Kidney capillary endothelial cell (primary cell): ENCODE results near the gene LRRFIP2.
A peak's percentile ranks its signal among the peaks of the same experiment; 100 is the strongest.

Experiments used
- DNase-seq: peaks from one replicate; pipeline ENCODE4 v3.0.0-alpha.2; 2018; ENCODE audit warnings: low spot score

Gene LRRFIP2

DNA sequence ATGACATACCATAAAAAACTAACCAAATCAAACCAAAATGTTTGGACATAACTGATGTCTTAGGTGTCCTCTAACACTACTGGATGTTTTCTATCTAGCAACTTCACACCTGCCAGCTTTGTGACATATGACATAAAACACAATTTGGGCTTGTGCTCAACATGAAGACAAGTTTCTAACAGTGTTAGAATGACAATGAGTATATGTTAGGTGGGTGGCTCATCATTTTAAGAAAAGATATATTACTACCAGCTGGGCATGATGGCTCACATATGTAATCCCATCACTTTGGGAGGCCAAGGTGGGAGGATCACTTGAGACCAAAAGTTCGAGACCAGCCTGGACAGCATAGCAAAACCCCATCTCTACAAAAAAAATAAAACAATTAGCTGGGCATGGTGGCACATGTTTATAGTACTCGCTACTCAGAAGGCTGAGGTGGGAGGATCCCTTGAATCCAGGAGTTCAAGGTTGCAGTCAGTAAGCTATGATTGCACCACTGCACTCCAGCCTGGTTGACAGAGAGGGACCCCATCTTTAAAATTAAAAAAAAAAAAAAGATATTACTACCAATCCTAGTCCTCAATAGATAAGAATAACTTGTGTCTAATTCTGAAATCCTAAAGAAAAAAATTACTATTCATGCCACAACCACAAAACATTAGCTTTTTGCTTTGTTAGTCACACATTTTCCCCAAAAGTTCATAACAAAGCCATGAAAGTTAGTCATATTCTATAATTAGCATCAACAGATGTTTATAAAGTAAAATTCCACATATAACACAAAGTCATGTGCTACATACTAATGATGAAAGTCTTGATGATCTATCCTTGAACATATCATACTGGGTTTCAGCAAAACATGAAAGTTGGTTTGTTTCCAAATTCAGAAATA is 59.9 kb downstream of the LRRFIP2 start:
- DNase-seq: peak; percentile 86

DNA sequence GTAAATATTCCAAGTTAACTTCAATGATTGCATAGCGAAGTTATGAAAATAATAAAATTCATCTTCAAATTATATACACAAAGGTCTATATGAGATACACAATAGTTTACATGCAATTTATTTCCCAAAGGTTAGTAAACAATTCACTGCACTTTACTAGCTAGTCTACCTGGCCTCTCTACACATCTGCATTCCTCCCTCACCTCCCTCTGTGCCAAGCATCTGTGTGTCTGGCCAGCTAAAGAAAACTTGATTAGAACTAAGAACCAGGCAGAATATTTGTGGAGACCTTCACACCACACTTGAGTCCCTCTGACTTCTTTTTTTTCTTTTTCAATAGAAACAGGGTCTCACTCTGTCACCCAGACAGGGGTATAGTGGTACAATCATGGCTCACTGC is 61.4 kb downstream of the LRRFIP2 start:
- DNase-seq: no peak

DNA sequence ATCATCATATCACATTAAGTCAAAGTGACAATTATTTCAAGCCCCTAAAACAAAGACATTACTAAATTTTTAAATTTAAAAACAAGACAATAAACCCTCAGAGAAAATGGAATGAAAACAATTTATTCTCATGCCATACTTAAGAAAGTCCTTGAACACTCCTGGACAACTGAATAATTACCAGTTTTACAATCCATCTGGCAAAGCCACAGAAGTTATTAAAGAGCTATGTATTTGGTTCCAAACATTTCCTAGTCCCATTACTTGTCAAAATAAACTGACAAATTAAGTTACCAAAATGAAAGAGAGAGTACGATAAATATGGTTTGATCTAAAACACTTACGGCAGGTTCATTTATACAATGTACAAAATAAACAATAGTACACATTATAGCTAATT is 63.2 kb downstream of the LRRFIP2 start:
- DNase-seq: no peak

DNA sequence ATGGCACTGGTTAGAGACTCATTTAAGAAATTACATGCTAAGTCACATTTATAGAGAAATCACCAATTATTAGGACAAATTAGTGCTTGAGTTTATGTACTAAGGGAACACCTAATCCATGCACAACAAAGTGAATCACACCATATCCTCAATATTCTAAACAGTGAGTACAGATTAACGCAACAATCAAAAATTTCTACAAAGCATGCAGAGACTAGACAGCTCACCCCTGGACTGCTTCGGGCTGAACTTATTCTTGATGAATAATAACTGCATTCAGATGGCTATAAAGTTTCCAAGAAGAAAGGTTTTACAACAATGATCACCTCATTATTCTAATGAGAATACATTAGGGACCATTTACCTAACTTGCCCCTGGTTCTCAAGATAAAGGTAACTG is 66.5 kb downstream of the LRRFIP2 start:
- DNase-seq: no peak

DNA sequence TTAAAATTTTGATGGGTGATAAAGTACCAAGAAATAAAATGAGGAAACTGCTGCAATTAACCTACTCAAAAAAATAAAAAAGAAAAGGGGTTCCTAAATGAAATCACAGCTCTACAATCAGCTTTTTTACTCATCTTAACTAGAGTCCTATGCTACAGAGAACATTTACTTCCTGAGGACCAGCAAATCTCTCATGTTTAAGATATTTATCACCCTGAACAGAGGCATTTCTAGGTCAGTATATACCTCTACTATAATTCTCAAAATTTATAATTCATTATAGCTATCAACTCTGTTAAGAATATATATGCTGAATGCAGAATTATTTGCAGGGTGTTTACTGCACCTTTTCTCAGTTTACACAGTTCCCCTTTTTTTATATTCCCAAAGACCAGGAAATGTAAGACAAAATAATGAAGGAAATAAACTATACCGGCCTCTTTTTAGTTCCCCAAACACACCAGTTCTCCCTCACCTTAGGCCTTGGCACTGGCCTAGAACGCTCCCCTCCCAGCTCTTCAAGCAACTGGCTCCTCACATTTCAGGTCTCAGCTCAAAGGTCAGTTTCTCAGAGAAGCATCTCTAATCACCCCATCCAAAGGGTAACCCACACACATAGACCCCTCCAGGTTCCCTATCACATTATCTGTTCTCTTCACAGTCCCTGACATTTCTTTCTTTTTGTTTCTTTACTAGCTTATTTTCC is 71.1 kb downstream of the LRRFIP2 start:
- DNase-seq: no peak

DNA sequence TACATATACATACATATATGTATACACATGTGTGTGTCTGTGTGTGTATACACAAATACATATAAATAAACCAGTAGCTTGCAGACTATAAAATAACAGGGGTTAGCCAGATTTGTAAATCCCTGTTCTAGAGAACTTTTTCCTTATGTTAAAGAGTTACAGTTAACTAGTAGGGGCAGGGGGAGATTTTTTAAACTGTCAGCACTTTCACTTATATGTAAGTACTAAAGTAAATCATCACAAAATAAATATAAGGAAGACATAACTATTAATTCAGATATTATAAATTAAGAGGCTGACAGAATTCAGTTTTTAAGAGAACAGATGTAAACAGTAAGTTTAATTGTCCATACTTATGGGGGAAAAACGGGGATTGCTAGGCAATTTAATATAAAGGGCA is 74.0 kb downstream of the LRRFIP2 start:
- DNase-seq: no peak

DNA sequence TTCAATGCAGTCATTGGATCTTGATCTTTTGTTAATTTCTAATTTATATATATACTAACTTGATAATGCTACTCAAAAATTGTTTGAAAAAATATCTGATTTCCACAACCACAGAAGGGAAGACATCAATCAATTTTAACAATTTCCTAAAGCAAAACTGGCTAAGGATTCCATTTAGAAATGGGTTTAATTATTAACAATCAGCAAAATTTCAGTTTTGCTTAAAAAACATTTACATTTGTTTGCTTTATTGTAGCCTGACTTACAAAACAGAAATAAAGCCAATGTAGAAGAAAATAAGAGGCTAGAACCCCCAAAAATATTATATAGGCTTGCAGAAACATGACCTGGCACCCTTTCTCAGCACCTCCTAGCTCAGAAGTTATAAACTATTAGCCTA is 74.9 kb downstream of the LRRFIP2 start:
- DNase-seq: no peak

DNA sequence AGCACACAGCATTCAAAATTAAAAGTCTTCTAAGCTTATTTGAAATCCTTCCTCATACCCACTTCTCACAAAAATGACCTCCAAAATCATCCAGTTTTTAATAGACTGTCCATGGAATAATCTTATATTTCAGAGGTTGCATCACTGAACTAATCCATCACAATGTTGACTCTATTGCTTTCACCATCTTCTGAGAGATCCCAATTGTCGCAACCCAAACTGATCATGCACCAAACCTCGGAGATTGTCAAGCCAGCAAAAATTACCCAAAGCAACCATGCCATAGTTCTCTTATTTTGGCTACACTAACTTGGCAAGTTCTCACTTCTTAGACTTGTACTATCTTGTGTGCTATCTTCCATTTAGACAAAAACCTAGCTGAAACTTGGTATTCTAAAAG is 75.5 kb downstream of the LRRFIP2 start:
- no peak for DNase-seq

DNA sequence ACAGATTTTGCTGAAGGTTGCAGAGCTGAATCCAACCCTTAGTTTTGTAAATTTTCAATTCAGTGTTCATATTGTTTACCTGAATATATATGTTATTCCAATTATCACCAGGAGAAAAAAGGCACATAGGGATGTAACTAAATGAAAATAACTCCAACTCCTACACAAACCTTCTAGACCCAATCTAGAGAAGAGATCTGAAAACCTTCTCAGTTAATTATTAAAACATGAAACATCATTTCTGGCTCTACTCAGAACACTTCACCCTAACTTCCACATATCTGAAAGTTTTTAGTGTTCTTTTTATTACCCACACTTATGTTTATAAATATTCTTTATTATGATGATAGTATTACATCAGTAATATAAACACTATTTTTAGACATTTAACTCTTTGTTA is 76.6 kb downstream of the LRRFIP2 start:
- DNase-seq: no peak

DNA sequence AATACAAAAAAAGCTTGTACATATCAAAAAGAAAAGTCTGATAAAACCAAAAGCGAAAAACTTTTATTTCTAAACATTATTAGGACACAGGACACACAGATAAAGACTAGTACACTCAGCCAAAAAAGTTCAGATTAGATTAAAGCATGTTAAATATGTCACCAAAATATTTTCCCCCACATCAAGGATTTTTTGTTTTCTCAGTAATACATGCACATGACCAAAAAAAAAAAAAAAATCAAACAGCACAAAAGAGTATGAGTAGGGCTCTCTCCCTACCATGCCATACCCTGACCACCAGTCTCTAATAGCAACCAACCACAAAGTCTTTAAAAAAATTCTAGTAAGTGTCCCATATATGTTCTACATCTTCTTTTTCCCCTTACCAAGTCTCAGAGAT is 77.4 kb downstream of the LRRFIP2 start:
- DNase-seq: no peak

DNA sequence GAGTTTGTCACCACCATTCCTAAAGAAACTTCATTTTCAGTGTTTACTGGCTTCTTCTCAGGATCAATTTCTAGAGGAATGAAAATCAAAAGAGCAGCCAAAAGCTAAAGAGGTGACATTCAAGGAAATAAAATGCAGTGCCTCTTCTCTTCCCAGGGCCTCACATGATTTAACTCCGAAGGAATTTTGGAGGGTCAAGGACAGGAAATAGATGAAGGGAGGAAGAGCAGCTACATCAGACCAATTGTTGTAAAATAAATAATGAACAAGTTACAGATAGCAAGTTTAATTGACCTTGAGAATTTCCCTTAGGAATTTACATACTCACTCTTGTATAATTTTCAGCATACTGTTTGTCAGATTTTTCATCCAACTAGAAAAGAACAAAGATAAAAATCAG is 78.1 kb downstream of the LRRFIP2 start:
- peak; percentile 23 for DNase-seq

DNA sequence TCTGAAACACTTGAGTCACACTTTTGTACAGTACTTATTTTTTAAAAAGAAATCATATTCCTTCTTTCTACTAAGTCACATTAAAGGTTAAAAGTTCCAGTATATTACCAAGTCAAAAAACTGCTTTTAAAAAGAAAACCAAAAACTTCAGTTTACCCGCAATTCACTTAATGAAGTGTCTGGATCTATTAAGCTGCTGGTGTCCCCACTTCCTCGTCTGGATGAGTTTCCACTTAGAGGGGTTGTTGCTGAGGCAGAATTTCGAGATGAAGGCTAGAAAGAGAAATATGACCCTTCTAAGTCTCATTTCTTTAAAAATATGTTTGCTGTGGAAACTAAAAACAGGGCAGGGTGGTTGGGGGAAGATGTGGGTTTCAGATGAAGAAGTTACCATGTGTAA is 79.7 kb downstream of the LRRFIP2 start:
- DNase-seq: no peak

DNA sequence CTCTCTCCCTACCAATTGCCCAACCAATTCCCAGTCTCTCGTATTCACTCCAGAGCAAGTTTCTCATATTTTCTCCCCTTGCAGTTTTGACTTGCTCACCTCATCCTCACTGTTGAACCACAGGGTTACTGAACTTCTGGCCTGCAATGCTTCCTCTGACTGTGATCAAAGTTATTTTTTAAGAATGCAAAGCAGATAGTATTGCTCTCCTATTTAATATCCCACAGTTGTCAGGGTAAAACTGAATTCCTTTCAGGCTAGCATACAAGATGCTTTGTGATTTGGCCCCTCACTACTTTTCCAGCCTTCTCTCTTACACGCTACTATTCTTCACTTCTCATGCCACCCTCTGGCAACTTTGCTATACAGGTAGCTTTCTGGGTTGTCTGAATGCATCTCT is 80.9 kb downstream of the LRRFIP2 start:
- DNase-seq: no peak

DNA sequence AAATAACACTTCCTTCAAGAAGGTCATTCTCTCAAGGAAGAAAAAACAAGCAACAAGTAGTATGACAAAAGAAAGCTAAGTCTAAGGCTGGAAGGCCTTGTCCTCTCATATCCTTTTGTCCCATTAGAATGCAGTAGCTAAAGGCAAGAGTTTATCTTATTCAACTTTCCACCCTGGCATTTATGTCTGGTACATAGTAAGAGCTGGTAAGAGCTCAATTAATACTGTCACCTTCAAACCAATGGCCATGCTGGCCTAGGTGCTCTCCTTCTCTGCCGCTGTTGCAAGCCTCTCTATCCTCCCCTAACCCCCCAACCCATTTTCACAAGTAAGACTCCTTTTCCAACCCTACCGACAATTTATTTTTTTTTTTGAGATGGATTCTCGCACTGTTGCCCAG is 81.9 kb downstream of the LRRFIP2 start:
- no peak for DNase-seq

DNA sequence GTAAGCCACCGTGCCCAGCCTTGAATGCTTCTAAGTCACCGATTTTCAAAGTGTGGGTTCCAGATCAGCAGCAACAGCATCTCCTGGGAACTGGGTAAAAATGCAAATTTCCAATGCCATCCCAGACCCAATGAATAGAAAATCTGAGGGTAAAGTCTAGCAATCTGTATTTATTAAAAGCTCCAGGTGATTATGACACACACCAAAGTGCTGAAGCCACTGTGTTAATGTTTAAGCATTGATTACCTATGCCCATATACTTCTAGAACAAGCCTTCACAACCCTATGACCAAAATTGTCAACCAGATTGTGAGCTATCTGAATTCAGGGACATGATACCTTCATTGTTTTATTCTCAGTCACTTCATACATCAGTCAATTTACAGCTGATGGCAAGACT is 86.5 kb downstream of the LRRFIP2 start:
- no peak for DNase-seq

DNA sequence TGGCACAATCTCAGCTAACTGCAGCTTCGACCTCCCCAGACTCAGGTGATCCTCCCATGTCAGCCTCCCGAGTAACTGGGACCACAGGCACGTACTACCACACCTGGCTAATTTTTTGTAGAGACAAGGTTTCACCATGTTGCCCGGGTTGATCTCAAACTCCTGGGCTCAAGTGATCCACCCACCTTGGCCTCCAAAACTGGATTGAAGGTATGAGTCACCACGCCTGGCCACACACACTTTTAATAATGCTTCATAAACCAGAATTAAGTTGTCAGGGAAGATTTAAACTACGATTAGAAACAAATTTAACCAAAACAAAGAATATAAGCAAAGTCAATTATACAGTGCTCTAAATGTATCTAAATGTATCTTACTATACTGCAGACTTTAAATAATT is 87.5 kb downstream of the LRRFIP2 start:
- DNase-seq: no peak

DNA sequence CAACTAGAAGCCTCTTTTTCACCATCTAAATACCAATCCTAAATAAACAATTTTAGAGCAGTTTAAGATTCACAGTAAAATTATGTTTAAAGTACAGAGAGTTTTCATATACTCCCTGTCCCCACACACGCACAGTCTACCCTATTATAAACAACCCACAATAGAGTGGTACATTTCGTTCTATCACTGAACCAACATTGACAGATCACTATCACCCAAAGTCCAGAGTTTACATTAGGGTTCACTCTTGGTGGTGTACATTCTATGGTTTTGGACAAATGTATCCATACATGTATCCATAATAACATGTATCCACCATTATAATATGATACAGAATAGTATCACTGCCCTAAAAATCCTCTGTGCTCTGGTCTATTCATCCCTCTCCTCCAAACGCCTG is 92.1 kb downstream of the LRRFIP2 start:
- no peak for DNase-seq

DNA sequence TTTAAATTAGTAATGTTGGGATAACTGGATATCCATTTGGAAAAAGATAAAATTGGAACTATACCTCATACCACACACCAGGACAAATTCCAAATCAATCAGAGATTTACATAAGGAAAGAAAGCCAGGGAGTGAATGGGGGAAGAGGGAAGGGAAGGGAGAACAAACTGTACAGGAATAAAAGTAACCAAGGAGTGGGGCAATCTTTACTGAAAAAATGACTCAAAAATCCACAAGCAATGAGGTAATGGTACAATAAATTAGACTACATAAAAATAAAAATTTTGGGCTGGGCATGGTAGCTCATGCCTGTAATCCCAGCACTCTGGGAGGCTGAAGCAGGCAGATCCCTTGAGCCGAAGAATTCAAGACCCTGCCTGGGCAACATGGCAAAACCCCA is 98.4 kb downstream of the LRRFIP2 start:
- DNase-seq: no peak

DNA sequence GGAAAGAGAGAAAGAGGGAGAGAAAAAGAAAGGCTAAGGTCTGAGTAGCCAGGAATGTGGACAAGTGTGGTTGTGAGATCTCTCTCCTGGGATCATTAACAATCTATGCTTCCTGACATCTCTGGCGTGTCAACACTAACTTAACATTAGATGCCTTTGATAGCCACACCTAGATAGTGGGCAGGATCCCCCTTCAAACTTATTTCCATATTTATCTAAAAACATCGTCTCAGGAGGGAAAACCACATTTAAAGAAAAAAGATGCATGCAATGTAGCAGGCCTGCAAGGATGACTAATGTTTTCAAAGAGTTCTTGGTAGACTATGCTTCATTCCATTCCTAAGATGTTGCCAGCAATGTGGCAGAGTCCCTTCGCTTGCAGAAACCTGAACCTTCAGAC is 100.2 kb downstream of the LRRFIP2 start:
- no peak for DNase-seq

DNA sequence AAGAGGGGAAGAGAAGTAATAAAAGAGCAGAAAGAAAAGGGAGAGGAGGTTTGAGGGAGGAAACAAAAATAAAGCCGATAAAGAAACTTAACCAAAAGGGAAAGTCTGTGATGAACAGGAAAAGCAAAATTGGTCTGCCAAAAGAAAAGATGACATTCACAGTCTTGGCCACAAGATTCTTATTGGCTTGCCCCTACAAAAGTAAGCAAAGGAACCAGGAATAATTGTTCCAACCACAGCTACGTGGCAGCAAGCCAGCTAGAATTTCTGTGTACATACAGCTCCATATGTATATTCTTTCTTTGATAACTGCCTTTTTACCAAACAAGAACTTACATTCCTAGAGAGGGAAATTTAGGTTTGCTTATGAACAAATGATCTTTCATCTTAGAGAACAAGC is 101.5 kb downstream of the LRRFIP2 start:
- DNase-seq: no peak

DNA sequence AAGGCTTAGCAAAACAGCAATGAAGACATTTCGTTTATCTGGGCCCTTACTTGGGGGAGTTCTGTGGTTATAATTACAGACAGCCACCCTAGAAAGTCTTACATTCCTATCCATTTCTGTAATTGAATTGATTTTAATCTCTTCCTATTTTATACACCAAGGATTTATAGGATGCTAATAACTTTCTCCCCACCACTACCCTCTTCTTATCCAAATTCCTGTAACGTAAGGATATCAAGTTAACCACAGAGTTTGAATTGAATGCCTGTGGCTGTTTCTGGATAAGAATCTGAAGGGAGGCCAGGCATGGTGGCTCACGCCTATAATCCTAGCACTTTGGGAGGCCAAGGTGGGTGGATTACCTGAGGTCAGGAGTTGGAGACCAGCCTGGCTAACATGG is 102.5 kb downstream of the LRRFIP2 start:
- DNase-seq: no peak

DNA sequence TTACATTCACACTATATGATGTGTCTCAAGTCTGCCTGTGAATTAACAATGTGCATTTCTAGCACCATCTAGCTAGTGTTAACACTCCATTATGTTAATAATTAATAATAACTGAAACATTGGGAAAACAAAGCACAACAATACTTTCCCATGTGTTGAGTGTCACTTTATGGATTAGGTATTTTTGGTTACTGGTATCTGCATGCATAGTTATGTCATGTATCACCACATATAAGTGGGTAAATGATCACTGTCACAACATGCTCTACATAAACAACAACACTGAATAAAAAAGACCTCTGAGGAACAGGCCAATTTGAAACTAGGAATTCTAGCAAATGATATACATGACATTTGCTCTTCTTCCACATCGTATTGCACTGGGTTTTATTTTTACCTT is 106.4 kb downstream of the LRRFIP2 start:
- DNase-seq: no peak

DNA sequence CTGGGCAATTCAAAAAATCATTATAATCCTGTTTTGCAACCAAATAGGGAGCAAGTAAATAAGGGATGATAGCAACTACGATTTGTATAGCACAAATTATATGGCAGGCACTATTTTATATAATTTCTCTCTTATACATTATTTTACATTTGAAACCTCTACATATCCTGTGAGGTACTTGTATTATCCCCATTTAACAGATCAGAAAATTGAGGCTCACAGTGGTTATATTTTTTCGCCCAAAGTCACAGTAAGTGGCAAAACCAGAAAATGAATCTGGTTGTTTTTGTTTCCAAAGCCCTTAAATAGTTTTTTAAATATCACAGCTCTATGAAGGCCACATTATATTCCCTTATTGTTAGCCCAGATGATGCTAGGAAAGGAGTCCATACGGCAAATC is 106.8 kb downstream of the LRRFIP2 start:
- no peak for DNase-seq

DNA sequence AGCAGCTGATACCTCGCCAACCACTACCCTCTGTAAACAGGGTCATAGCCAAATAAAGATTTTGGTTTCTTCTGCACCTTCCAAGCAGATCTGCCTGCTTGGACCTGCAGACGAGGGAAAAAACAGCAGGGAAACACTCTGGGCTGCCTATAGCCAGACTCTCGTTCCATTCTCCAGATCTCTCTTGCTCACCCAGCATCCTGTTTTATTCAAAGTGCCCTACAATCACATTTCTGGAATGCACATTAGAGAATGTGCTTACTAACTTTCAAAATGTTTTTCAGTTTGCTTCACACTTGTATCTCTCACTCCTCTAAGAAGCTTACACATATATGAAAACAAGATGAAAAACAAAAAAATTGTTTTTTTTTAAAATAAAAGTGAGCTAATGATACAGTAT is 109.6 kb downstream of the LRRFIP2 start:
- no peak for DNase-seq
